AG10803 (cell line): ENCODE results near the gene GPD1L.

ENCODE experiments used
- DNase-seq: peaks from one replicate; pipeline ENCODE4 v3.0.0; 2010; ENCODE audit warnings: low read depth
- H3K4me3 ChIP-seq: 2 replicates; pipeline ENCODE4 v1.5.1; 2011; ENCODE audit warnings: mild to moderate bottlenecking, low read length, control low read depth
- CTCF ChIP-seq: conservative IDR thresholded peaks from 2 replicates; pipeline ENCODE4 v1.5.1; 2011; ENCODE audit warnings: mild to moderate bottlenecking, low read length, control low read depth, inconsistent platforms

GPD1L gene

DNA sequence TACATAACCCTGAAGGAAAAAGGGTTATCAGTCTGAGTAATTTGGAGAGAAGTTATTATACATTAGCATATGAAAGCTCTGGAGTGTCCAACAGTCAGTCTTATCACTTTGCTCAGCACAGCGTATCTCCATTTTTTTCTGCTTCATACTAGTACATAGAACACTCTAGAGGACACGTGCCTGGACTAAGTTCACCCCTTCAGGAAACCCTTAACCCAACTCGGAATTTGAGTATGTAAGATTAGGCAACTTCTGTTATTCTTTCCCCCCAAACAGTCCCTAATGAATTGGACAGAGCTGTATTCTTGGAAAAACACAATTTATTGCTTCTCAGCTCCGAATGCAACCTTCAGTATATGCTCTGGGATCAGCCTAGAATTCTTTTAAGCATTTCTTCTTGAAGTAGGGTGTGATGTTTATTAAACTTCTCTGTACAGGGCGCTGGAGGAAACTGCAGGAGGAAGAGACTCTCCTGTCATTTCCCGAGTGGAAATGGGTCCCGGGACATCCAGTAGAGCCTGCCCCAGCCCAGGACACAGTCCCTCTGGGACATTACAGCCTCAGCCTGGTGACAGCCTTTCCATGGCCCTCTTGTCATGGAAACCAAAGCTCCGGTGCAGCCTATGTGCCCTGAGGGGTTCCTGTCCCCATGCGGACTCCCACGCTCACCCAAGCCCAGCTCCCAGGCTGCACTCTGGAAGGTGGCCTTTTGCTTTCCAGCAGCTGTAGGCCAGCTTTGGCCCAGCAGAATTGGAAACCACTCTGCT is 94.8 kb downstream of the GPD1L start:
- no peak for TF ChIP-seq CTCF
- H3K4me3 ChIP-seq = no peak overlapping the region
- DNase-seq = no peak

DNA sequence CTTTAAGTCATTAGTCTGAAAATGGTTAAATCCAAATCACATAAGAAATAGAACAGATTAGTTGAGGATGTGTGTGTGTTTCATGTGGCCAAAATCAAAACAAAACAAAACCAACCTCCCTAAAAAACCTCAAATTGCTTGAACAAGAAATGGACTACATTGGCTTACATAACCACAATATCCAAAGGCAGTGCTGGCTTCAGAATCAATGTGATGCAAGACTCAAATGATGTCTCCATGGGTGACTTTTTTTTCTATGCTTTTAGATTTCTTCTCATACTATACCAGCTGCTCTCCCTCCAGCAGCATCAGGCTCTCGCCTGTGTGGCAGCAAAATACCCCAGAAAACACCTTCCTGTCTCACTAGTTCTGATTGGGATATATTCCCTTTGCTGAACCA is 96.1 kb downstream of the GPD1L start:
- no peak overlapping the region for H3K4me3 ChIP-seq

GRCh38 chr3:32203854-32204253 is 97.4 kb downstream of the GPD1L start:
- no peak overlapping the region for H3K4me3 ChIP-seq
- DNase-seq = no peak
- no peak for TF ChIP-seq CTCF

More for the DNA sequence above, 96.1 kb downstream of the GPD1L start:
- TF ChIP-seq CTCF = no peak
- DNase-seq = no peak

DNA sequence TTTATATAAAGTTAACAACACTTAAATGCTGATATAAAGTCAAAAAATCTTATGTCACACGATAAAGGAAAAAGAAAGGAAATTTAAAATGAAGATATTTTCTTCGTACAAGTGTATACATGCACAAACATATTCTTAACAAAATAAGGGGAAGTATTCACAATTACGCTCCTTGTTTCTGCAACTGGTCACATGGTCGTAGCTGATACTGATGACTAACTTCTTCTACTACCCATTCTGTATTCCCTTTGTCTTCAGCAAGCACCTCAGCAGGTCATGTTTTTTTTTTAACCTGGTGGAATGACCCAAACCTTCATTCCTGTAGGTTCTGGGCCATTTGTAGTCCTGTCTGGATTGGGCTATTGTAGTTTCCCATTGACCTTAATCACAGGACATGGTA is 102.0 kb downstream of the GPD1L start:
- DNase-seq = no peak
- no peak overlapping the region for H3K4me3 ChIP-seq
- TF ChIP-seq CTCF = no peak

DNA sequence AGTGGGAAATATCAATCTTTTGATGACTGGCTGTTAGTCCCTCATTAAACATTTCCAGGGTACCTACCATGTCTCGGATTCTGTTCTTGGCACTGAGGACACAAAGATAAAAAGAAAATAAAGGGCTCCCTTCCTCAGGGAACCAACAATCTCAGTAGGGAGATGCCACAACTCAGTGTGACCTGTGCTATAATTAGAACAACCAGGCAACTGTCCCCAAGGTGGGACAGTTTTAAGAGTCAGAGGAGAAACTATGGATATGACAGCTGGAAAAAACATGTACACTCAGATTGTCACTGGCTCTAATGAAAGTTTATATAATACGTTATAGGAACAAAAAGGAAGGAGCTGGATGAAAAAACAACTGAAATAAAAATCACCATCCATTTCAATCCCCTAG is 108.8 kb downstream of the GPD1L start:
- no peak for TF ChIP-seq CTCF
- no peak for DNase-seq
- no peak overlapping the region for H3K4me3 ChIP-seq

DNA sequence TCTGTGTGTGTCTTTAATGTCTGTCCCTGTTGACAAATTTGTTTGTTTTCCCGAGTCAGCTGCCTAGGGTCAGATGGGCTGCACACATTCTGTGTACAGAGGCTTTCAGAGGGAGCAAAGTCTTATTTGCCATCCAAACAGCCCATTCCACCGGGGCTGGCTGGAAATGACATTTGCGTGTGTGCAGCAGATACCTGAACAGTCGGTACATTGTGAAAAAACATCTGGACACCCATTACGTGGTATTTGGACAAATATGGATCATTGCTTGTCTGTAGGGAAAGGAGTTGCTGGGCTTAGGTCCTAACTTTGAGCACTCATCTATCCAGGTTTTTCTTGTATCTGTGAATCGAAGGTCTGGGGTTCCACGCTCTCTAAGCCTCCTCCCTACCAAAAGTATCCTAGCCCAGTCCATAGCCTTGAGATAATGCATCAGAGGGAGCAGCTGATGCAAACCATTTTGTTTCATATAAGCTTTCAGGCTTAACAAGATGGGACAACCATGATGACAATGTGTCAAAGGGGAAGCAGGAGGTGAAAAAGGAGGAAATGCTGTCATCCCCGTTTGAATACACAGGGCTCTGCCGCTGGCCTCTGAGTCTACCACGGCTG is 109.9 kb downstream of the GPD1L start:
- H3K4me3 ChIP-seq = no peak overlapping the region
- TF ChIP-seq CTCF = no peak
- no peak for DNase-seq

GRCh38 chr3:32217339-32217738 is 110.9 kb downstream of the GPD1L start:
- H3K4me3 ChIP-seq = no peak overlapping the region
- DNase-seq = no peak
- no peak for TF ChIP-seq CTCF
